WTC11 (cell line): ENCODE data around the gene GOLGA6L2. TPM values are rescaled to one million over a fixed set of nuclear protein-coding genes. Genes with fewer than 3 reads are reported as not detected.
"Not testable (repeated sequence)": the region's sequence is repeated elsewhere in the genome, so short reads cannot be mapped to it uniquely, and the experiment has no call there.

Experiments
- ATAC-seq: fragments of 200-7000 bp; cut with Tn5 transposase; 2 replicates; pipeline ENCODE4 v1.10.0; 2021; ENCODE audit warnings: mild to moderate bottlenecking, moderate library complexity
- CTCF ChIA-PET: fragments of 300-600 bp; sonication (Branson Sonifier 250); formaldehyde crosslinking; loops from one replicate; lab custom pipeline; 2021; ENCODE audit warnings: antibody characterized with exemption; lab: Charles Lee
- POLR2A ChIA-PET: fragments of 350-600 bp; sonication (Branson Sonifier 250); formaldehyde crosslinking; loops from one replicate; lab custom pipeline; 2021; ENCODE audit warnings: antibody characterized with exemption; lab: Charles Lee
- DNase-seq: peaks from one replicate; pipeline ENCODE4 v3.0.0; 2021; ENCODE audit warnings: low spot score
- H3K27ac Mint-ChIP-seq: 2 replicates; pipeline ENCODE4 v1.8.0; 2021; ENCODE audit warnings: mixed read lengths
- H3K27me3 Mint-ChIP-seq: 2 replicates; pipeline ENCODE4 v1.8.0; 2021; ENCODE audit warnings: low read depth, mild to moderate bottlenecking, moderate library complexity, mixed read lengths
- H3K36me3 Mint-ChIP-seq: 2 replicates; pipeline ENCODE4 v1.8.0; 2021; ENCODE audit warnings: mixed read lengths
- H3K4me1 Mint-ChIP-seq: 2 replicates; pipeline ENCODE4 v1.8.0; 2022; ENCODE audit warnings: mixed read lengths
- H3K4me3 Mint-ChIP-seq: 2 replicates; pipeline ENCODE4 v1.8.0; 2021; ENCODE audit warnings: mild to moderate bottlenecking, moderate library complexity, mixed read lengths
- H3K9me3 Mint-ChIP-seq: 2 replicates; pipeline ENCODE4 v1.8.0; 2021; ENCODE audit warnings: mixed read lengths
- ATF6 ChIP-seq: sonication (generic); formaldehyde crosslinking; IDR thresholded peaks from 2 replicates; pipeline ENCODE4 v1.8.1; 2023; ENCODE audit warnings: mild to moderate bottlenecking, missing genetic modification reagents
- ERG ChIP-seq: fragments of 250-450 bp; sonication (Bioruptor Pico); IDR thresholded peaks from 2 replicates; pipeline ENCODE4 v1.8.0; 2021; ENCODE audit warnings: mild to moderate bottlenecking
- ESRRA ChIP-seq: sonication (generic); formaldehyde crosslinking; IDR thresholded peaks from 2 replicates; pipeline ENCODE4 v1.8.1; 2022; ENCODE audit warnings: mild to moderate bottlenecking, missing genetic modification reagents, borderline replicate concordance
- FOXJ3 ChIP-seq: sonication (generic); formaldehyde crosslinking; IDR thresholded peaks from 2 replicates; pipeline ENCODE4 v1.9.0; 2021; ENCODE audit warnings: missing genetic modification reagents, mild to moderate bottlenecking, borderline replicate concordance
- IRF2 ChIP-seq: sonication (generic); formaldehyde crosslinking; IDR thresholded peaks from 2 replicates; pipeline ENCODE4 v1.8.0; 2022; ENCODE audit warnings: low read depth, missing genetic modification reagents, borderline replicate concordance
- NFE2L1 ChIP-seq: sonication (generic); formaldehyde crosslinking; IDR thresholded peaks from 2 replicates; pipeline ENCODE4 v1.8.1; 2023; ENCODE audit warnings: missing genetic modification reagents
- NR2C2 ChIP-seq: sonication (generic); formaldehyde crosslinking; IDR thresholded peaks from 2 replicates; pipeline ENCODE4 v1.8.0; 2022; ENCODE audit warnings: mild to moderate bottlenecking, missing genetic modification reagents
- RORB ChIP-seq: fragments of 250-450 bp; sonication (Bioruptor Pico); IDR thresholded peaks from 2 replicates; pipeline ENCODE4 v1.9.0; 2021; ENCODE audit warnings: mild to moderate bottlenecking
- TEAD4 ChIP-seq: sonication (generic); formaldehyde crosslinking; IDR thresholded peaks from 2 replicates; pipeline ENCODE4 v1.8.0; 2022; ENCODE audit warnings: mild to moderate bottlenecking, missing genetic modification reagents
- USF1 ChIP-seq: sonication (generic); formaldehyde crosslinking; IDR thresholded peaks from 2 replicates; pipeline ENCODE4 v1.8.0; 2022; ENCODE audit warnings: mild to moderate bottlenecking, missing genetic modification reagents
- ZNF138 ChIP-seq: sonication (generic); formaldehyde crosslinking; conservative IDR thresholded peaks from 2 replicates; pipeline ENCODE4 v1.8.1; 2022; ENCODE audit warnings: mild to moderate bottlenecking, moderate library complexity, missing genetic modification reagents
- ZNF219 ChIP-seq: sonication (generic); formaldehyde crosslinking; IDR thresholded peaks from 2 replicates; pipeline ENCODE4 v1.8.0; 2023; ENCODE audit warnings: missing genetic modification reagents, mild to moderate bottlenecking, borderline replicate concordance
- ZNF423 ChIP-seq: fragments of 250-450 bp; sonication (Bioruptor Pico); IDR thresholded peaks from 2 replicates; pipeline ENCODE4 v2.1.2; 2022; ENCODE audit warnings: mild to moderate bottlenecking, moderate library complexity
- total RNA-seq: library from RNA; stranded (reverse); gene quantifications from 3 replicates; pipeline ENCODE4 v1.2.3, GENCODE V29; 2021
- TF ChIP-seq, protein P1 (sequence below): sonication (generic); formaldehyde crosslinking; IDR thresholded peaks from 2 replicates; pipeline ENCODE4 v1.8.0; 2023; ENCODE audit warnings: missing genetic modification reagents

The GOLGA6L2 gene
- total RNA-seq, 1 experiment from 2014 or later, result not detected

- ATAC-seq (peak; percentile 95), DNase-seq (peak; percentile 76)
- no peak overlapping the region for H3K4me3 Mint-ChIP-seq
- H3K9me3 Mint-ChIP-seq, result peaks cover 33% of the 10 kb centered on the region
- H3K36me3 Mint-ChIP-seq, result peaks cover 36% of the 10 kb centered on the region
- no peak overlapping the region for H3K27ac Mint-ChIP-seq
- ChIA-PET CTCF (interaction anchor here (1.0 kb wide), 1 partner anchor 20 kb away, joined by 3 read pairs; no protein-coding TSS in a partner anchor), POLR2A (no interaction called here)
- no peaks in the 10 kb centered on the region; the same call in 1 of the 2 replicates for H3K4me1 Mint-ChIP-seq
- H3K27me3 Mint-ChIP-seq, result no peaks in the 10 kb centered on the region; the same call in 1 of the 2 replicates
- TF ChIP-seq ZNF138 (CRISPR knock-in tag) (no peak), NFE2L1 (CRISPR knock-in tag) (no peak), USF1 (CRISPR knock-in tag) (no peak), ZNF423 (CRISPR knock-in tag) (no peak)
- TF ChIP-seq, protein P1, sequence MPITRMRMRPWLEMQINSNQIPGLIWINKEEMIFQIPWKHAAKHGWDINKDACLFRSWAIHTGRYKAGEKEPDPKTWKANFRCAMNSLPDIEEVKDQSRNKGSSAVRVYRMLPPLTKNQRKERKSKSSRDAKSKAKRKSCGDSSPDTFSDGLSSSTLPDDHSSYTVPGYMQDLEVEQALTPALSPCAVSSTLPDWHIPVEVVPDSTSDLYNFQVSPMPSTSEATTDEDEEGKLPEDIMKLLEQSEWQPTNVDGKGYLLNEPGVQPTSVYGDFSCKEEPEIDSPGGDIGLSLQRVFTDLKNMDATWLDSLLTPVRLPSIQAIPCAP (CRISPR knock-in tag), result no peak
Observed at GRCh38 chr15:23416349-23417276, 30.4 kb downstream of the GOLGA6L2 start.

DNA sequence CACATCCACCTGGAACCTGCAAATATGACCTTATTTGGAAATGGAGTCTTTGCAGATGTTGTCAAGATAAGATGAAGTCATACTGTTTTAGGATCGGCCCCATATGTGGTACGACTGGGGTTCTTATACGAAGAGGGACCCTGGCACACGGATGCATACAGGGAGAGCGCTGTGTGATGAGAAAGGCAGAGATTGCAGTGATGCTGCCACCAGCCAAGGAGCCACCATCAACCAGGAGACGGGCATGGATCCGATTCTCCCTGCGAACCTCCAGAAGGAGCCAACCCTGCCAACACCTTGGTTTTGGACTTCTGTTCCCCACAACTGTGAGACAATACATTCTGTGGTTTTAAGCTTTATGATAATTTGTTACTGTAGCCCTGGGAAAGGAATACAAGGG is 31.2 kb downstream of the GOLGA6L2 start:
- H3K4me1 Mint-ChIP-seq, result not testable (repeated sequence)
- peaks cover 34% of the 10 kb centered on the region for H3K9me3 Mint-ChIP-seq

DNA sequence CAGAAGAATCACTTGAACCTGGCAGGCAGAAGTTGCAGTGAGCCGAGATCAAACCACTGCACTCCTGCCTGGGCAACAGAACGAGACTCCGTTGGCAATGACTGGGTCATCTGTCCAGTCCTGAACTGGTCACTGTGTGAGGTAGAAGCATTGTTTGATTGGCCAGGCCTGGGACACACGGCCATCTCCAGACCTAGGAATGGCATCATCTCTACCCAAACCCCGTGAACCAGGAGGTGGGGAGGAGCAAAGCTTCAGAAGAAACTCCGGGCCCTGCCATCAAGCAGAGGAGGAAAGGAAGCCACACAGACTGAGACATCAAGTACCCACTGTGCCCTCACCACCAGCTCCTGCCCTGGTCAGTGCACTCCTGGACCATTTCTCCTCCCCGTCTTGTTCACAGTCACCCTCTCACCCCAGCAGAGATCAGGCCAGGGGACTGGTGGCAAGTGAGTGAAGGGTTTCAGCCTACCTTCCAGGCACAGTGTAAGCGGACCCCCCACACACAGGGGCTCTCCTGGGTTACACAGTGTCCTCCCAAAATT is 31.6 kb downstream of the GOLGA6L2 start:
- ATAC-seq, result no peak

More for the DNA sequence above, 31.2 kb downstream of the GOLGA6L2 start:
- H3K27me3 Mint-ChIP-seq, H3K4me3 Mint-ChIP-seq, POLR2A ChIA-PET, CTCF ChIA-PET, H3K27ac Mint-ChIP-seq, DNase-seq, ATAC-seq: not testable (repeated sequence)
- peaks cover 34% of the 10 kb centered on the region for H3K36me3 Mint-ChIP-seq

GRCh38 chr15:23412881-23413600 is 34.0 kb downstream of the GOLGA6L2 start:
- CTCF ChIA-PET, ATAC-seq, H3K27ac Mint-ChIP-seq, H3K4me3 Mint-ChIP-seq, H3K4me1 Mint-ChIP-seq, H3K27me3 Mint-ChIP-seq, POLR2A ChIA-PET, DNase-seq: not testable (repeated sequence)
- H3K9me3 Mint-ChIP-seq, result peaks cover 32% of the 10 kb centered on the region
- peaks cover 36% of the 10 kb centered on the region for H3K36me3 Mint-ChIP-seq

More for the DNA sequence above, 31.6 kb downstream of the GOLGA6L2 start:
- Mint-ChIP-seq H3K27me3 (no peaks in the 10 kb centered on the region; the same call in 1 of the 2 replicates), H3K36me3 (peaks cover 38% of the 10 kb centered on the region), H3K9me3 (peaks cover 37% of the 10 kb centered on the region), H3K4me3 (no peak overlapping the region), H3K4me1 (no peaks in the 10 kb centered on the region; the same call in 1 of the 2 replicates), H3K27ac (no peak overlapping the region)
- DNase-seq, result no peak
- ChIA-PET POLR2A (no interaction called here), CTCF (no interaction called here)
- TF ChIP-seq ERG (CRISPR knock-in tag), result no peak
- no peak for TF ChIP-seq ESRRA
- TF ChIP-seq RORB (CRISPR knock-in tag), result no peak
- no peak for TF ChIP-seq TEAD4 (CRISPR knock-in tag)
- TF ChIP-seq NR2C2 (CRISPR knock-in tag), result no peak
- TF ChIP-seq FOXJ3, result no peak
- TF ChIP-seq IRF2 (CRISPR knock-in tag), result no peak
- TF ChIP-seq ATF6 (CRISPR knock-in tag), result no peak
- TF ChIP-seq ZNF219 (CRISPR knock-in tag), result no peak
